Stimulated activated CD8-positive, alpha-beta memory T cell treated with anti-CD3 and anti-CD28 coated beads, Interleukin-12 subunit alpha, Interleukin-12 subunit beta, amount 100 ng/mL, for 24 hours (primary cell): ENCODE data around the gene ASB6.
"Not testable (repeated sequence)": the region's sequence is repeated elsewhere in the genome, so short reads cannot be mapped to it uniquely, and the experiment has no call there.

Source experiments
- DNase-seq: peaks from one replicate; pipeline ENCODE4 v3.0.0-alpha.2; 2020; ENCODE audit errors: extremely low read depth

Gene ASB6

DNA sequence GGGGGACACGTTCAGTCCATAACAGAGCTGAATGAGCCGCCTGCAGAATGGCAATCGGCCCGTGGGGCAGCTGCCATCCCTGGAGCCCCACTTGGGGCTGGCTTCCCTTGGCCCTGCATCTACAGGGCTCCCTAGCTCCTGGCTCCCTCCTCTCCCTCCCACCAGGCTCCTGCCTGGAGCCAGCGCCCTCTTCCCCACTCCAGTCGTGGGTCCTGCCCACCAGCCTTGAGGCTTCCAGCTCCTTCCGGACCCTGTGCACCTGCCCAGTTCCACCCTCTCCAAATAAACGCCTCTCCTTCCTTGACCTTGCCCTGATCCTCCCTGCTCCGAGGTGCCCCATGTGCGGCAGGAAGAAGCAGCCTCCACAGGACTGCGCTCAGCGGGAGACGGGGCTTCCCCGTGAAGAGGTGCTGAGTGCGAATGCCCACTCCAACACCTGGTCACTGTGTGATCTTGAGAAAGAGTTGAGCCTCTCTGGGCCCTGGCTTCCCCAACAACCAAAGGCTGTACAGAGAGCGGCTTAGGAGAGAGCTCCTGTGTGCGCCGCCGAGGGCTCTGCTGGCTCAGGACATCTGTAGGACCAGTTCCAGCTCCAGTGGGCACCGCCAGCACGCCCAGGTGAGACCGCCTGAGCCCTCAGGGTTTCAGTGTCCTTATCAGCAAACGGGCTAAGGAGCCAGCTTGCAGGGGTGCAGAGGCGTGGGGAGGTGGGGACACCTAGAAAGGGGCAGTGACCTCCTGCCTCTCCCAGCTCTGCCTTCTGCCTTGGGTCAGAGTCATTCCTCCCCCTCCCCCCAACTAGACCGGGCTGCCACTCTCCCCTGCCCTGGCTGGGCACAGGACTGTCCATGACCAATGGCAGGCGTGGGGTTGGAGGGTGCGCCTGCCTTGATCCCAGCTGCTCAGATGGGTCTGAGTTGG, 33.1 kb downstream of the ASB6 start:
- DNase-seq = no peak

- no peak for DNase-seq
These were observed 34.9 kb downstream of the ASB6 start for GRCh38 chr9:129607027-129607387.

DNA sequence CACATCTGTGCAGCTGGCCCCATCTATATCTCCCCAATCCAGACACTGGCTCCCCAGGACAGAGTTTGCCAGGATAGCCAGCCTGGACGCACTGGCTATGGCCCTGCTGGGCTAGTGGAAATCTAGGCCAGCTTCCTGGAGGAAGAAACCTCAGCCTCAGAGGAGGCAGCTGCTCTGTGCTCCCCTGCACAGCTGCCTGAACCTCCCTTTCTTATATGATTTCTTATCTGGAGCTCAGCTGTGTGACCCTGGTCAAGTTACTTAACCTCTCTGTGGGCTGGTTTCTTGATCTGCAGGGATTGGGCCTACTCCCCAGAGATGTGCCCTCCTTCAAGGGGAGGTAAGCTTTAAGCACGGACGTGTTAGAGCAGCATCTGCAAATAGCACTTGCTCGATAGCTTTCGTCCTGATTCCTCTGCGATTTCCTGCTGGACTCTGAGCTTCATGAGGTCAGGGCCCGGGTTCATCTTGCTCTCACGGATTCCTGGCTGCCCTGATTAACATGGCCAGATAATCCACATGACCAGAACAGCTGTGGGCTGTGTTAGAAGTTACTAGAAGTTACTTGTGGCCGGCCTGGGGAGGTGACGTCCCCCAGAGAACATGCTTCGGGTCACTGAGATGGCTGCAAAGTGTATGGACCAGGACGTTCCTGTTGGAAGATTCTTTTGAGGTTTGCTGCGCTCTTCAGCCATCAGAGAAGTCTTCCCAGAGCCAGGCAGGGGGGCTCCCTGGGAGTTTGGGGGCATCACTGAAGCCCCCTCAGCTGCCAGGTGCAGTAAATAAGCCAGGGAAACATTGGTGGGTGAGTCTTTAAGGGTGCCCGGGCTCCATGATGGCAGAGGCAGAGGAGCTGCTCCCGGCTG, 35.6 kb downstream of the ASB6 start:
- no peak for DNase-seq

DNA sequence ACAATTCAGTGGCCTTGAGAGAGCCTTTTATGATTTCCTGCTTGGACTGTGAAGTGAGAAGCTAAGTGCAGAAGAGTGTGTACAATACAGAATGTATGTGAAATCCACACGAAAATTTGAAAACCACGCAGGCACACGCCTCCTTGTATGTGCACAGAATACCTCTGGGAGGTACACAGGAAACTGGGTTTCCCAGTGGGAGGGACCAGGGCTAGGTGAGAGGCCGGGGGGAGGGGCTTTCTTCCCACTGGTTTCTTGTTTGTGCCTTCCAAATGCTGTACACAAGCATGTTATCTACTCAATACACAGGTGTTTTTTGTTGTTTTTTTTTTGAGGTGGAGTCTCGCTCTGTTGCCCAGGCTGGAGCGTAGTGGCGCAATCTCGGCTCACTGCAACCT, 37.2 kb downstream of the ASB6 start:
- DNase-seq = no peak

DNA sequence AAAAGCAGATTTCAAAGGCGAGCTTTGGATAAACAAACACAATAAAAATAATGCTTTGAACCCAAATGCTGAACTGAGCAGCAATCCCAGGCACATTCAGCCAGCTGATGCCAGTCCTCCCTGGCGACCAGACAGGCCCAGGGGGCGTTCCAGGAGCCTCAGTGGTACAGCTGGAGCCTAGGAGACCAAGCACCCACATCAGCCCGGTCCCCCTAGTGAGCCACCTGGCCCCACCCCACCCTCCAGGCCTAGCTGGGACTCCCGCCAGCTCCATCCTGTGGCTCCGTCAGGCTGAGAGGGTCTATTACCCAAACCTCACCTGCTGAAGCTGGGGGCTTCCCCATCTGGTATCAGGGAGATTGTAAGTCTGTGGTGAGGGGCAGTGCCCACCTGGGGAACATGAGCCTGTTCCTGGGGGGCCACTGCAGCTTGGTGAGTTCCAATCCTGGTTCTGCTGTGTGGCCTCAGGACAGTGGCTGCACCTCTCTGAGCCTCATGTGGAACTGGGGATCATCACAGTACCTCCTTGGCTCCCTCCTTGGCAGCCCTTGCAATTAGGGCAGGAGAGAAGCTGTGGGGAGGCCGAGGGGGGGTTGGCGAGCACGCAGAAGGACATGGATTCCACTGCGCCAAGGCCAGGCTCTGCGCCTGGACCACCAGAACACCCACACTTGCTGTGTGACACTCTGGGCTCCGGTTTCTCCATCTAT, 37.7 kb downstream of the ASB6 start:
- DNase-seq = no peak

DNA sequence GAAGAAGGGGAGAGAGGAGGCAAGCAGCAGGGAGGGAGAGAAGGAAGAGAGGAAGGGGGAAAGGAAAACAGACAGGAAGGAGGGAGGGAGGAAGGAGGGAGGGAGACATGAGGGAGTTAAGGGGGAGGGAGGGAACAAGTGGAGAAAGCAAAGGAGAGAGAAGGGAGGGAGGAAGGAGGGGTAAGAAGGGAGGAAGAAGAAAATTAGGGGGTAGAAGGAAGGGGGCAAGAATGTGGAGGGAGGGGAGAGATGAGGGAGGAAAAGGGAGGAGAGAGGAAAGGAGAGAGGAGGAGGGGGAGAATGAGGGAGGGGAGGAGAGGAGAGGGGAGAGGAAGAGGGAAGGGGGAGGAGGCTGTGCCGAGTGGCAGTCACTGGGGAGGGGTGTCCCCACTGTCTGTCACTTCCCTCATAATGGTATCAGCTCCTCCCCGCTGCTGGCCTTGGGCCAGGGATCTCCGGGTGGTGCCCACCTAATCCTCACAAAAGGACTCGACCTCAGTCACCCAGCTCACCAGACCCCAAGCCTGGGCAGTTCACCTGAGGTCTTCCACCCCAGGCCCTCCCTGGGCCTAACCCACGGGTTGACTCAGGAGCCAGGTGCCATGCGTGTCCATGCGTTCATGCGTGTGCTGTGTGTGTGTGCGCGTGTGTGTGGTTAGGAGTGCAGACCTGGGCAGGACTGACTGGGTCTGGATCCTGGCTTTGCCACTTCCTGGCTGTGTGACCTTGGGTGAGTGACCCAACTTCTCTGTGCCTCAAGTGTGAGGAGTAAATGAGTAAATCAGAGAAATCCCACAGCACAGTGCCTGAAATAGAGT, 39.1 kb downstream of the ASB6 start:
- DNase-seq = no peak

GRCh38 chr9:129601082-129601674, 40.8 kb downstream of the ASB6 start:
- DNase-seq = no peak

- DNase-seq = no peak
These were observed 43.8 kb downstream of the ASB6 start for GRCh38 chr9:129598089-129598596.

- DNase-seq = no peak
These were observed 44.4 kb downstream of the ASB6 start for GRCh38 chr9:129597355-129598088.

DNA sequence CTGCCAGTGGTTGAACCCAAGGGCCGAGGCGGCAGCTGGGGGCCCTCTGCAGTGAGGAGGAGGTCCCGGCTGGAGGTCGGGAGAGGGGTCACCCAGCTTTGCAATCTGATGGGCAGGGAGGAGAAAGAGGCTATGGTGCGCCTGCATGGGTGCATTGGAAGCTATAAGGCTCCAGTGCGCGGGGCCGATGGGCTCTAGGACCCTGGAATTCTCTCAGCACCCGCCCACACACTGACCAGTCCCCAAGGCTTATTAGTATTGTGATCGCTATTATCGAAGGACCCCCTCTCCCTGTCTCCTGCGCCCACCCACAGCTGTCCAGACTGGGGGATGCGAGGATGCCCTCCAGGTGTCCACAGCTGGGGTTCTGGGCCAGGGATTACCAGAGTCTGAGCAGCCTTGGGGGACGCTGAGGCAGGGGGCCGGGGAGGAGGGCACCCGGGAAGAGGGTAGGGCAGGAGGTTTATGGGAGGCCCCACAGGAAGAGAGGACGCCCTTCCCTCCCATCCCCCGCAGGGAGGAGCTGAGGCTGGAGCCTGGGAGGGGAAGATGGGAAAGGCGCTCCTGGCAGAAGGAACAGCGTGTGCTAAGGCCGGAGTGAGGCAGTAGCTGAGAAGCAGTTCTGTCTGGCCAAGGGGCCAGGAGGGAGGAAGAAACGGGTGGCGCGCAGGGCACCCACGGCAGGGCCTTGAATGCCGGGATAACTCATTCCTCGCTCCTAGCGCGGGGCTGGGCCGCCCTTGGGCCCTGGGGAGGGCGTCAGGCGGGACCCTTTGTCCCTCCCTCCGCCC, 45.2 kb downstream of the ASB6 start:
- no peak for DNase-seq

GRCh38 chr9:129595903-129596540, 45.9 kb downstream of the ASB6 start:
- DNase-seq = no peak

DNA sequence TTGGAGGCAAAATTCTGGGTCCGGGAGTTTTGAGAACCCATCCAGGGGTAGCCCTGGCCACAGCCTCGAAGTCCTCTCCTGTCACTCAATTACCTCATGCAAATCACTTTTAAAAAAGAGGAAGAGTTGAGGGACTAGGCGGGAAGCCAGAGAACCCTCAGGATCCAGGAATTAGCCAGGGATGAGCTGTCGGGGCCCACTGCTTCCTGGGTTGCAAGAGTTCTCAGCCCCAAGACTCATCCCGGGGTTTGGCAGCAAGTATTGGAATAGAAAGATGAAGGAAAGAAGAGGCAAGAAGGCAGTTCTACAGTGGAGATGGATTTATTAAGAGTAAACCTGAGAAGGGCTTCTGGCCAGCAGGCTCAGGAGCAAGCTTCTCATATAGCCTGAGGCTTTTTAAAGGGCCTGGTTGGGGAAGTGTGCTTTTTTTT, 46.6 kb downstream of the ASB6 start:
- no peak for DNase-seq

GRCh38 chr9:129594632-129595031, 47.3 kb downstream of the ASB6 start:
- DNase-seq = no peak

DNA sequence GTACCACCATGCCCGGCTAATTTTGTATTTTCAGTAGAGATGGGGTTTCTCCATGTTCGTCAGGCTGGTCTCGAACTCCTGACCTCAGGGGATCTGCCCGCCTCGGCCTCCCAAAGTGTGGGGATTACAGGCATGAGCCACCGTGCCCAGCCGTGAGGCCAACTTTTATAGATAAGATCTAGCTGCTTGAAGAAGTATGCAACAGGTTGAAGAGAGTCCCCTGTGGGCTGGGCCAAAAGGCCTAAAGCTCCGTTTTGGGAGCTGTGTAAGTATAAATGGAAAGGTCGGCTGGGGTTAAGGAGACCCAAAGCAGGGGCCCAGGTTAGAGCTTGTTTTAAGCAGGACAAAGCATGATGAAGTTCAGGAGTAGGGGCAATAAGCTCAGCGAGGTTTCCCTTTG, 49.2 kb downstream of the ASB6 start:
- DNase-seq = not testable (repeated sequence)

DNA sequence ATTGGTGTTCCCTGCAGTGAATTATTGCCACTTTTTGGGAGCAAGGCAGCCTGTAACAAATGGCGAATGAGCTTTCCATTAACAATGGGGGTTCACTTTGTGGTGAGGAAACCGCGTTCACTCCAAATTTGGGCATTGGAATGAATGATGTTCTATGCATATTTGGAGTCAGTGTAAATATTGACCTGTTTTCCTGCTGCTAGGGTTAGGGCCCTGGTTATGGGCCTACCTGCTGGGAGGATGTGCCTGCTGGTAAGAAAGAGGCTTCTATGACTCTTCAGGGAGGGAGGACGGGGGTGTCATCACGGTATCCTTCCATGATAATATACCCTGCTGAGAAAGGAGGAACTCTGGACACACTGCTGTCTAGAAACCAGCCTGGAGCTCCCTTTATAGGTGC, 50.0 kb downstream of the ASB6 start:
- no peak for DNase-seq

DNA sequence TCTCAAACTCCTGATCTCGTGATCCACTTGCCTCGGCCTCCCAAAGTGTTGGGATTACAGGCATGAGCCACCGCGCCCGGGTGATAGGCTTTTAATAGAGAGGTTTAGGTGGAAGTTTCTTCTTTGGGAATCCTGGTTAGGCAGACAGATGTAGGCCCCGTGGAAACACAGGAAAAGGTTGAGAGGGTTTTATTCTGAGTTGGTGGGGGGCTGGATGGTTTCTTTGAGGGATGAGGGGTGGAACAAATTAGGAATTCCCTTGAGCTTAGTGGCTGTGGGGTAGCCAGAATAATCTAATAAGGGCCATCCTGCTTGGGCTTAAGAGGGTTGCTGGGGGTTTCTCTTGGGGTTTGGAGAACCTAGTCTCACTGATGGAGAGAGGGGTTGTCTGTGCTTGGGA, 51.5 kb downstream of the ASB6 start:
- no peak for DNase-seq

GRCh38 chr9:129587487-129588262, 54.3 kb downstream of the ASB6 start:
- no peak for DNase-seq

- no peak for DNase-seq
These were observed 55.3 kb downstream of the ASB6 start for GRCh38 chr9:129586685-129587084.
